ENCODE measurements around the gene ALKBH4.
"Not testable (repeated sequence)": the region's sequence is repeated elsewhere in the genome, so short reads cannot be mapped to it uniquely, and the experiment has no call there.

ALKBH4 gene

GRCh38 chr7:102429141-102429899 lies 35.3 kb downstream of the ALKBH4 start:
- no peak for DNase-seq (ENCODE audit: extremely low read depth in 1 of 2, low read depth in 1 of 2)

- DNase-seq (ENCODE audit: extremely low read depth in 1 of 2, low read depth in 1 of 2), result no peak
Measured at GRCh38 chr7:102427019-102427405, 37.7 kb downstream of the ALKBH4 start.

GRCh38 chr7:102426268-102427018 lies 38.2 kb downstream of the ALKBH4 start:
- peak in 1 of 2 donors; percentile 25 for DNase-seq (ENCODE audit: extremely low read depth in 1 of 2, low read depth in 1 of 2)

GRCh38 chr7:102425639-102426267 lies 38.9 kb downstream of the ALKBH4 start:
- peak; percentile 68 to 71 for DNase-seq (ENCODE audit: extremely low read depth in 1 of 2, low read depth in 1 of 2)

GRCh38 chr7:102424787-102425218 lies 39.9 kb downstream of the ALKBH4 start:
- no peak for DNase-seq (ENCODE audit: extremely low read depth in 1 of 2, low read depth in 1 of 2)

GRCh38 chr7:102424129-102424551 lies 40.5 kb downstream of the ALKBH4 start:
- DNase-seq (ENCODE audit: extremely low read depth in 1 of 2, low read depth in 1 of 2), result no peak

- no peak for DNase-seq (ENCODE audit: extremely low read depth in 1 of 2, low read depth in 1 of 2)
Measured at GRCh38 chr7:102421706-102422240, 42.9 kb downstream of the ALKBH4 start.

- DNase-seq (ENCODE audit: extremely low read depth in 1 of 2, low read depth in 1 of 2), result no peak
Measured at GRCh38 chr7:102418592-102418991, 46.1 kb downstream of the ALKBH4 start.

GRCh38 chr7:102417105-102417504 lies 47.6 kb downstream of the ALKBH4 start:
- DNase-seq (ENCODE audit: extremely low read depth in 1 of 2, low read depth in 1 of 2), result no peak

GRCh38 chr7:102416406-102416805 lies 48.3 kb downstream of the ALKBH4 start:
- DNase-seq (ENCODE audit: extremely low read depth in 1 of 2, low read depth in 1 of 2), result no peak

- peak in 1 of 2 donors; percentile 26 for DNase-seq (ENCODE audit: extremely low read depth in 1 of 2, low read depth in 1 of 2)
Measured at GRCh38 chr7:102415685-102416225, 48.9 kb downstream of the ALKBH4 start.

- no peak for DNase-seq (ENCODE audit: extremely low read depth in 1 of 2, low read depth in 1 of 2)
Measured at GRCh38 chr7:102413611-102414010, 51.1 kb downstream of the ALKBH4 start.

GRCh38 chr7:102413091-102413490 lies 51.6 kb downstream of the ALKBH4 start:
- DNase-seq (ENCODE audit: extremely low read depth in 1 of 2, low read depth in 1 of 2), result no peak

GRCh38 chr7:102412548-102412947 lies 52.1 kb downstream of the ALKBH4 start:
- peak in 1 of 2 donors; percentile 25 for DNase-seq (ENCODE audit: extremely low read depth in 1 of 2, low read depth in 1 of 2)

- no peak for DNase-seq (ENCODE audit: extremely low read depth in 1 of 2, low read depth in 1 of 2)
Measured at GRCh38 chr7:102410918-102411317, 53.7 kb downstream of the ALKBH4 start.

- DNase-seq (ENCODE audit: extremely low read depth in 1 of 2, low read depth in 1 of 2), result no peak
Measured at GRCh38 chr7:102410123-102410522, 54.5 kb downstream of the ALKBH4 start.

GRCh38 chr7:102409340-102409739 lies 55.3 kb downstream of the ALKBH4 start:
- DNase-seq (ENCODE audit: extremely low read depth in 1 of 2, low read depth in 1 of 2), result no peak

- not testable (repeated sequence) for DNase-seq (ENCODE audit: extremely low read depth in 1 of 2, low read depth in 1 of 2)
Measured at GRCh38 chr7:102408530-102408929, 56.1 kb downstream of the ALKBH4 start.

- no peak for DNase-seq (ENCODE audit: extremely low read depth in 1 of 2, low read depth in 1 of 2)
Measured at GRCh38 chr7:102407910-102408309, 56.8 kb downstream of the ALKBH4 start.

Measured in activated CD8-positive, alpha-beta memory T cell treated with anti-CD3 and anti-CD28 coated beads for 1 hour (primary cell).